ENCODE data around the gene SMIM14.
"Not testable (repeated sequence)": the region's sequence is repeated elsewhere in the genome, so short reads cannot be mapped to it uniquely, and the experiment has no call there.

SMIM14 gene

DNA sequence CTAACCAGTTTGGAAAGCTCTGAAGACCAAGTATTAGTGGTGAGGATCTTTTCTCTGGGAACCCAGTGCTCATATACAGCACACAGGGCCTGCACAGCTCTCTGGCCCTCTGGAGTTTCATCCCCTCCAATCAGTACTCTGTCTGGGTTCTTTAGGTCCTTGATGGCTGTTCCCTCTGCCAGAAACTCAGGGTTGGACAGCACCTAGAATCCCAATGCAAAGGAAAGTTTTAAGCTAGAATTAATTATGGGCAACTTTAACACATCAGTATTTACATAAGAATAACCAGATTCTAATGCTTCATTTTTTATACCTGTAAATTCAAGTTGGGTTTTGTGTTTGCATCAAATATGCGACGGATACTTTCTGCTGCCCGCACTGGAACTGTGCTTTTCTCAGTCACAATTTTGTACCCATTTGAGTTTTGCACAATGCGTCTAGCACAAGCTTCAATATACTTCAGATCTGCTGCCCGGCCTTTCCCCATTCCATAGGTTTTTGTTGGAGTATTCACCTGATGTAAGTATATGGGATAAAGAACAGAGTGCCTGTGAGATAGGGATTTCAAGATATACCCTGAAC lies 128.2 kb downstream of the SMIM14 start:
- H3K27ac ChIP-seq, result no peak overlapping the region

GRCh38 chr4:39505581-39505980 lies 133.1 kb downstream of the SMIM14 start:
- Histone ChIP-seq H3K36me3 (ENCODE audit: control insufficient read depth, insufficient read depth, low read length) (no peaks in the 10 kb centered on the region), H3K27ac (no peak overlapping the region)

More for the DNA sequence above, 128.2 kb downstream of the SMIM14 start:
- no peaks in the 10 kb centered on the region for H3K9me3 ChIP-seq (ENCODE audit: control insufficient read depth, low read length)
- H3K4me3 ChIP-seq (ENCODE audit: low read depth, low read length), result no peak overlapping the region
- no peak overlapping the region for H2AFZ ChIP-seq
- no peaks in the 10 kb centered on the region for H3K27me3 ChIP-seq (ENCODE audit: control insufficient read depth, insufficient read depth, low read length)
- H3K9ac ChIP-seq, result no peak overlapping the region
- no peaks in the 10 kb centered on the region for H3K4me1 ChIP-seq
- TF ChIP-seq, protein P1, sequence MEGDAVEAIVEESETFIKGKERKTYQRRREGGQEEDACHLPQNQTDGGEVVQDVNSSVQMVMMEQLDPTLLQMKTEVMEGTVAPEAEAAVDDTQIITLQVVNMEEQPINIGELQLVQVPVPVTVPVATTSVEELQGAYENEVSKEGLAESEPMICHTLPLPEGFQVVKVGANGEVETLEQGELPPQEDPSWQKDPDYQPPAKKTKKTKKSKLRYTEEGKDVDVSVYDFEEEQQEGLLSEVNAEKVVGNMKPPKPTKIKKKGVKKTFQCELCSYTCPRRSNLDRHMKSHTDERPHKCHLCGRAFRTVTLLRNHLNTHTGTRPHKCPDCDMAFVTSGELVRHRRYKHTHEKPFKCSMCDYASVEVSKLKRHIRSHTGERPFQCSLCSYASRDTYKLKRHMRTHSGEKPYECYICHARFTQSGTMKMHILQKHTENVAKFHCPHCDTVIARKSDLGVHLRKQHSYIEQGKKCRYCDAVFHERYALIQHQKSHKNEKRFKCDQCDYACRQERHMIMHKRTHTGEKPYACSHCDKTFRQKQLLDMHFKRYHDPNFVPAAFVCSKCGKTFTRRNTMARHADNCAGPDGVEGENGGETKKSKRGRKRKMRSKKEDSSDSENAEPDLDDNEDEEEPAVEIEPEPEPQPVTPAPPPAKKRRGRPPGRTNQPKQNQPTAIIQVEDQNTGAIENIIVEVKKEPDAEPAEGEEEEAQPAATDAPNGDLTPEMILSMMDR (IDR thresholded peaks at IDR 0.05), result no peak
- H3K4me2 ChIP-seq (ENCODE audit: low read length), result no peak overlapping the region
- no peaks in the 10 kb centered on the region for H3K36me3 ChIP-seq (ENCODE audit: control insufficient read depth, insufficient read depth, low read length)
- no peaks in the 10 kb centered on the region for H3K79me2 ChIP-seq

GRCh38 chr4:39504538-39504937 lies 134.1 kb downstream of the SMIM14 start:
- Histone ChIP-seq H3K36me3 (ENCODE audit: control insufficient read depth, insufficient read depth, low read length) (no peaks in the 10 kb centered on the region), H3K27me3 (ENCODE audit: control insufficient read depth, insufficient read depth, low read length) (no peaks in the 10 kb centered on the region), H3K4me2 (ENCODE audit: low read length) (no peak overlapping the region), H3K4me1 (no peaks in the 10 kb centered on the region), H3K9ac (no peak overlapping the region), H2AFZ (no peak overlapping the region), H3K79me2 (no peaks in the 10 kb centered on the region), H3K4me3 (ENCODE audit: low read depth, low read length) (no peak overlapping the region), H3K9me3 (ENCODE audit: control insufficient read depth, low read length) (no peaks in the 10 kb centered on the region), H3K27ac (no peak overlapping the region)
- TF ChIP-seq, protein P1 (IDR thresholded peaks at IDR 0.05), result no peak

More at GRCh38 chr4:39505581-39505980, 133.1 kb downstream of the SMIM14 start:
- Histone ChIP-seq H3K79me2 (no peaks in the 10 kb centered on the region), H3K9me3 (ENCODE audit: control insufficient read depth, low read length) (no peaks in the 10 kb centered on the region), H3K27me3 (ENCODE audit: control insufficient read depth, insufficient read depth, low read length) (no peaks in the 10 kb centered on the region), H3K4me1 (no peaks in the 10 kb centered on the region), H3K4me2 (ENCODE audit: low read length) (no peak overlapping the region), H2AFZ (no peak overlapping the region), H3K4me3 (ENCODE audit: low read depth, low read length) (no peak overlapping the region), H3K9ac (no peak overlapping the region)
- TF ChIP-seq, protein P1 (IDR thresholded peaks at IDR 0.05), result no peak

- H3K4me3 ChIP-seq (ENCODE audit: low read depth, low read length); H3K27me3 ChIP-seq (ENCODE audit: control insufficient read depth, insufficient read depth, low read length); H3K9ac ChIP-seq; H2AFZ ChIP-seq; H3K4me1 ChIP-seq; H3K4me2 ChIP-seq (ENCODE audit: low read length); H3K36me3 ChIP-seq (ENCODE audit: control insufficient read depth, insufficient read depth, low read length); H3K27ac ChIP-seq; H3K79me2 ChIP-seq; H3K9me3 ChIP-seq (ENCODE audit: control insufficient read depth, low read length): not testable (repeated sequence)
These were observed 136.0 kb downstream of the SMIM14 start for GRCh38 chr4:39502664-39503035.

- Histone ChIP-seq H3K4me1 (no peaks in the 10 kb centered on the region), H3K27me3 (ENCODE audit: control insufficient read depth, insufficient read depth, low read length) (no peaks in the 10 kb centered on the region), H3K79me2 (no peaks in the 10 kb centered on the region), H3K27ac (no peak overlapping the region), H3K9me3 (ENCODE audit: control insufficient read depth, low read length) (no peaks in the 10 kb centered on the region), H3K4me2 (ENCODE audit: low read length) (no peak overlapping the region), H2AFZ (no peak overlapping the region), H3K36me3 (ENCODE audit: control insufficient read depth, insufficient read depth, low read length) (no peaks in the 10 kb centered on the region), H3K9ac (no peak overlapping the region), H3K4me3 (ENCODE audit: low read depth, low read length) (no peak overlapping the region)
- TF ChIP-seq, protein P1 (IDR thresholded peaks at IDR 0.05), result no peak
These were observed 136.5 kb downstream of the SMIM14 start for GRCh38 chr4:39502019-39502663.
